B cell (primary cell): ENCODE measurements around the gene ARAP1. TPM values are rescaled to one million over a fixed set of nuclear protein-coding genes. Genes with fewer than 3 reads are reported as not detected.

Experiments
- ATAC-seq: fragments of 200-7000 bp; cut with Tn5 transposase; one replicate; pipeline ENCODE4 v1.10.0; 2021; ENCODE audit warnings: low read depth, mild to moderate bottlenecking, moderate number of reproducible peaks, moderate library complexity
- CTCF ChIA-PET: fragments of 350-600 bp; sonication (Branson Sonifier 250); formaldehyde crosslinking; loops from one replicate; lab custom pipeline; 2021; ENCODE audit warnings: antibody characterized with exemption, inconsistent platforms; lab: Charles Lee
- POLR2A ChIA-PET: fragments of 350-600 bp; sonication (Branson Sonifier 250); formaldehyde crosslinking; loops from one replicate; lab custom pipeline; 2021; ENCODE audit warnings: antibody characterized with exemption; lab: Charles Lee
- DNase-seq: peaks from one replicate; pipeline ENCODE4 v3.0.0; 2013
- H2AFZ ChIP-seq: 2 replicates; pipeline ENCODE4 v1.6.1; 2012; ENCODE audit warnings: mild to moderate bottlenecking, low read depth, low read length; ENCODE audit not compliant: insufficient read depth, poor library complexity, severe bottlenecking
- H3K27ac ChIP-seq, 2 donors: 1 replicate in 1 of 2; 2 replicates in 1 of 2; pipeline ENCODE4 v1.5.1; 2012 to 2013; ENCODE audit warnings: low read length in 2 of 2, mild to moderate bottlenecking in 2 of 2, moderate library complexity in 1 of 2
- H3K27me3 ChIP-seq, 4 experiments: fragments of 200-600 bp in 1 of 4; sonication (generic) in 1 of 4; replicated peaks in 1 of 4; 1 replicate in 2 of 4; 2 replicates in 2 of 4; pipeline versions ENCODE4 v1.6.1 to v1.7.0; 2013 to 2016; ENCODE audit warnings: low read length in 3 of 4, mild to moderate bottlenecking in 2 of 4, mixed read lengths in 1 of 4, moderate library complexity in 1 of 4; ENCODE audit not compliant: insufficient read depth in 4 of 4, control insufficient read depth in 3 of 4; ENCODE audit errors: control extremely low read depth in 1 of 4
- H3K36me3 ChIP-seq, 2 experiments: replicated peaks in 1 of 2; 1 replicate in 1 of 2; 2 replicates in 1 of 2; pipeline versions ENCODE4 v1.6.1 to v1.7.1; 2013; ENCODE audit warnings: low read length in 1 of 2; ENCODE audit not compliant: insufficient read depth in 2 of 2, control insufficient read depth in 1 of 2; ENCODE audit errors: control extremely low read depth in 1 of 2, extremely low read depth in 1 of 2
- H3K4me1 ChIP-seq, 2 donors: fragments of 200-600 bp in 1 of 2; sonication (generic) in 1 of 2; 1 replicate in 1 of 2; 2 replicates in 1 of 2; pipeline versions ENCODE4 v1.5.1 to v1.6.1; 2013 to 2017; ENCODE audit warnings: low read length in 2 of 2; ENCODE audit not compliant: control insufficient read depth in 2 of 2, insufficient read depth in 2 of 2
- H3K4me2 ChIP-seq: replicated peaks from 2 replicates; pipeline ENCODE3; 2012; ENCODE audit warnings: mild to moderate bottlenecking, low read depth, low read length; ENCODE audit not compliant: poor library complexity, severe bottlenecking
- H3K4me3 ChIP-seq, 5 experiments: fragments of 200-600 bp in 1 of 5; sonication (generic) in 1 of 5; 1 replicate in 3 of 5; 2 replicates in 2 of 5; pipeline versions ENCODE4 v1.5.1 to v1.7.0; 2011 to 2016; ENCODE audit warnings: low read length in 4 of 5, mild to moderate bottlenecking in 4 of 5, low read depth in 2 of 5, control low read depth in 1 of 5, moderate library complexity in 1 of 5; ENCODE audit not compliant: insufficient read depth in 1 of 5; ENCODE audit errors: control extremely low read depth in 1 of 5, extremely low read depth in 1 of 5
- H3K79me2 ChIP-seq: fragments of 200-600 bp; sonication (generic); one replicate; pipeline ENCODE4 v1.6.0; 2016; ENCODE audit warnings: low read length; ENCODE audit not compliant: control insufficient read depth, insufficient read depth
- H3K9ac ChIP-seq: fragments of 200-600 bp; sonication (generic); 2 replicates; pipeline ENCODE4 v1.6.1; 2017; ENCODE audit warnings: mild to moderate bottlenecking, low read length, moderate library complexity
- H3K9me3 ChIP-seq, 3 donors: one replicate each; pipeline versions ENCODE4 v1.6.1 to v1.7.1; 2013; ENCODE audit warnings: low read length in 2 of 3; ENCODE audit not compliant: control insufficient read depth in 2 of 3, insufficient read depth in 1 of 3; ENCODE audit errors: control extremely low read depth in 1 of 3
- H4K20me1 ChIP-seq: 2 replicates; pipeline ENCODE4 v1.6.0; 2012; ENCODE audit warnings: mild to moderate bottlenecking, low read length; ENCODE audit not compliant: insufficient read depth, control insufficient read depth, poor library complexity, severe bottlenecking
- H3K27ac Mint-ChIP-seq: one replicate; pipeline ENCODE4 v1.8.0; 2021; ENCODE audit warnings: mixed read lengths
- H3K27me3 Mint-ChIP-seq: one replicate; pipeline ENCODE4 v1.8.0; 2021; ENCODE audit warnings: mixed read lengths
- H3K4me1 Mint-ChIP-seq: one replicate; pipeline ENCODE4 v1.8.0; 2021; ENCODE audit warnings: mixed read lengths
- H3K4me3 Mint-ChIP-seq: one replicate; pipeline ENCODE4 v1.8.0; 2021; ENCODE audit warnings: mixed read lengths
- H3K9me3 Mint-ChIP-seq: one replicate; pipeline ENCODE4 v1.8.0; 2022; ENCODE audit warnings: mixed read lengths; ENCODE audit not compliant: insufficient read depth
- EZH2 ChIP-seq: IDR thresholded peaks from 2 replicates; pipeline ENCODE4 v1.6.1; 2012; ENCODE audit warnings: borderline replicate concordance, low read depth, mild to moderate bottlenecking, moderate library complexity, low read length; ENCODE audit not compliant: insufficient read depth, poor library complexity, severe bottlenecking
- WGBS: methylation state at CpG from one replicate; pipeline ENCODE4 v1.1.5; 2013; ENCODE audit warnings: missing lambda C conversion rate; ENCODE audit not compliant: insufficient coverage; 5-methylcytosine and 5-hydroxymethylcytosine counted together
- intact Hi-C: fragments of 100-400 bp; cut with micrococcal nuclease; formaldehyde crosslinking; loops from one replicate; pipeline ENCODE4 v1.10.0; 2022
- polyA plus RNA-seq: library from polyadenylated mRNA; depleted of rRNA; stranded (reverse); fragments of >200 nt; gene quantifications from 2 replicates; pipeline ENCODE4 v1.2.3, GENCODE V29; 2012
- total RNA-seq, 2 donors: library from RNA; stranded (reverse); fragments of 120-200 nt in 1 of 2; gene quantifications; 1 replicate in 1 of 2; 2 replicates in 1 of 2; pipeline versions ENCODE4 v1.2.3 to v1.2.4, GENCODE V29; 2013 to 2022
- TF ChIP-seq, protein P1 (sequence below): fragments of 200-600 bp; IDR thresholded peaks from one replicate; pipeline ENCODE4 v1.8.0; 2022; ENCODE audit warnings: antibody characterized with exemption, mild to moderate bottlenecking

ARAP1 gene
- total and polyA plus RNA-seq, 2 donors (not counting 1 experiment from before 2014, with no cell fraction given) = 143 to 242 TPM

DNA sequence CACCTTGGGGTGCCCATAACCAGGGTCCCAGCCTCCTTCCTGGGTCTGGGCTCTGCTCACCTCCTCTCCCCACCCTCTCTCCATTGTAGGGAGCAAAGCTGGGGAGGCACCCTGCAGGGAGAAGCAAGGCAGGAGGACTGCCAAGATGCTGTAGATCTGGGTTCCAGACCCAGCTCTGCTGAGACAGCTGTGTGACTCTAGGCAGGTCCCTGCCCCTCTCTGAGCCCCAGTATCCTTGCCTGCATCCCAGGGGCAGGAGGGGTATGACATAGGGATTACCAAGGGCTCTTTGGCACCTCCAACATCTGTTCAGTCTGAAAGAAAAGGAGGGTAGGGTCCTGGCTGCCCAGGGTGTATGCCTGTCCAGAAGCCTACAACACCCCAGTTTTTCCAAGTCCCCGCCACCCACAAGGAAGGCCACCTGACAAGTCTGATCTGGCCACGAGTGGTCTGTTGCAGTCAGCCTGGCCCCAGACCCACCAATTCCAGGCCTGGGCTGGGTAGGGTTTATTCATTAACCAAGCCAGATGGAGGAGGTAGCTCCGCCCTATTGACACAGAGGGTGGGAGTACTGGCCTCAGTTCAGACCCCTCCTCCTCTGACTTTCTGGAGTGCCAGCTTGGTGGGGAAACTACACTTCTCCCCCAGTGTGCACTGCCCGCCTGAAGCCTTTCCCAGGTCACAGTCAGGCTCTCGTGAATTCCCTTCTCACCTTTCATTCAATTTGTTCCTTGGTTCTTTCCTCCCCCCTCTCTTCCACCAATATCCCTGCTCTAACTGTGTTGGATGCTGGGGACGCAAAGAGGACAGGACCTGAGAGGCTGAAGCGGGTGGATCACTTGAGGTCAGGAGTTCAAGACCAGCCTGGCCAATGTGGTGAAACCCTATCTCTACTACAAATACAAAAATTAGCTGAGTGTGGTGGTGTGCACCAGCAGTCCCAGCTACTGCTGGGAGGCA, 26.6 kb upstream of the ARAP1 start:
- Histone ChIP-seq H3K4me3 (no peak overlapping the region), H3K9ac (no peak overlapping the region), H3K9me3 (no peaks in the 10 kb centered on the region), H3K36me3 (no peaks in the 10 kb centered on the region), H3K27ac (no peak overlapping the region), H3K27me3 (no peaks in the 10 kb centered on the region), H3K4me1 (peaks cover 24% of the 10 kb centered on the region in 2 donors), H2AFZ (no peak overlapping the region), H4K20me1 (peaks cover 17% of the 10 kb centered on the region), H3K4me2 (no peak overlapping the region), H3K79me2 (peaks cover 28% of the 10 kb centered on the region)
- Mint-ChIP-seq H3K4me1 (peaks cover 33% of the 10 kb centered on the region), H3K9me3 (no peaks in the 10 kb centered on the region), H3K27me3 (no peaks in the 10 kb centered on the region), H3K4me3 (peak overlapping the region; percentile 75), H3K27ac (peak overlapping the region; percentile 59)
- ChIA-PET POLR2A (no interaction called here), CTCF (interaction anchor here (1.0 to 1.4 kb wide), 3 partner anchors 11 to 14 kb away, joined by 3 to 4 read pairs (median 3); no protein-coding TSS in a partner anchor)
- DNase-seq = no peak
- no peak for ATAC-seq
- no peak for TF ChIP-seq EZH2
- TF ChIP-seq, protein P1, sequence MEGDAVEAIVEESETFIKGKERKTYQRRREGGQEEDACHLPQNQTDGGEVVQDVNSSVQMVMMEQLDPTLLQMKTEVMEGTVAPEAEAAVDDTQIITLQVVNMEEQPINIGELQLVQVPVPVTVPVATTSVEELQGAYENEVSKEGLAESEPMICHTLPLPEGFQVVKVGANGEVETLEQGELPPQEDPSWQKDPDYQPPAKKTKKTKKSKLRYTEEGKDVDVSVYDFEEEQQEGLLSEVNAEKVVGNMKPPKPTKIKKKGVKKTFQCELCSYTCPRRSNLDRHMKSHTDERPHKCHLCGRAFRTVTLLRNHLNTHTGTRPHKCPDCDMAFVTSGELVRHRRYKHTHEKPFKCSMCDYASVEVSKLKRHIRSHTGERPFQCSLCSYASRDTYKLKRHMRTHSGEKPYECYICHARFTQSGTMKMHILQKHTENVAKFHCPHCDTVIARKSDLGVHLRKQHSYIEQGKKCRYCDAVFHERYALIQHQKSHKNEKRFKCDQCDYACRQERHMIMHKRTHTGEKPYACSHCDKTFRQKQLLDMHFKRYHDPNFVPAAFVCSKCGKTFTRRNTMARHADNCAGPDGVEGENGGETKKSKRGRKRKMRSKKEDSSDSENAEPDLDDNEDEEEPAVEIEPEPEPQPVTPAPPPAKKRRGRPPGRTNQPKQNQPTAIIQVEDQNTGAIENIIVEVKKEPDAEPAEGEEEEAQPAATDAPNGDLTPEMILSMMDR = no peak
- intact Hi-C loops = no loop called here
- 100% methylated on average over 5 of the region's 7 CpGs for WGBS

DNA sequence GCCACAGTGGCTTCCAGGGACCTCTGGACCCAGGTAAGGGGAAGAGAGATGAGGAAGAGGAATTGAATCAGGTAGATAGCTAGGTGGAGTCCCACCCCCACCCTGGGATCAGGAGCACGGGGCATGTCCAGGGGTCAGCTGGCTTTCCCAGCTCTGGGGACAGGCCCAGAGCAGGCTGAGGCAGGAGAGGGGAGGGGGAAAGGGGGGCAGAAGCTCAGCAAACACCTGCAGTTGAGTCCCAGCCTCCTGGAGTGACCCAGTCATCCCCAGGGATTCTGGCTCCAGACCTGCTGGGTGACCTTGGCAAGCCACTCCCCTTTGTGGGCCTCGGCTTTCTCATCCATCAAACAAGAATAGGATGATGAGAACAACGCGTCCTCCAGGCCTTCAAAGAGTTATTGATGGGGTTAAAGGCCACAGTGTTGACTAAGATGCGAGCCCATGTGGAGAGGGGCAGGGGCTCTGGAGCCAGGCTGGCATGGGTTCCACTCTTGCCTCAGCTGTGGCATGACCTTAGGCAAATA, 25.6 kb upstream of the ARAP1 start:
- peaks cover 28% of the 10 kb centered on the region for H3K79me2 ChIP-seq
- no peak overlapping the region for H2AFZ ChIP-seq
- no peak overlapping the region for H3K4me3 ChIP-seq
- H3K9ac ChIP-seq = no peak overlapping the region
- no peak overlapping the region for H3K27ac Mint-ChIP-seq
- no peak overlapping the region for H3K4me2 ChIP-seq
- no peak overlapping the region for H3K27ac ChIP-seq
- H3K36me3 ChIP-seq = no peaks in the 10 kb centered on the region
- intact Hi-C loops = no loop called here
- no peaks in the 10 kb centered on the region for H3K9me3 Mint-ChIP-seq
- no peaks in the 10 kb centered on the region for H3K27me3 Mint-ChIP-seq
- no peaks in the 10 kb centered on the region for H3K27me3 ChIP-seq
- TF ChIP-seq, protein P1 = no peak
- no peak for TF ChIP-seq EZH2
- ATAC-seq (no peak), DNase-seq (no peak)
- peaks cover 17% of the 10 kb centered on the region for H4K20me1 ChIP-seq
- H3K4me1 ChIP-seq = peaks cover 24% of the 10 kb centered on the region in 2 donors
- CTCF ChIA-PET = interaction anchor here (0.9 to 1.4 kb wide), 3 partner anchors 10 to 40 kb away, joined by 3 to 4 read pairs (median 3); no protein-coding TSS in a partner anchor
- WGBS = 95% methylated on average over 4 of the region's 5 CpGs
- POLR2A ChIA-PET = no interaction called here
- peaks cover 31% of the 10 kb centered on the region for H3K4me1 Mint-ChIP-seq
- H3K4me3 Mint-ChIP-seq = no peak overlapping the region
- no peaks in the 10 kb centered on the region for H3K9me3 ChIP-seq
